Thyroid gland (tissue), 4 donors: ENCODE data around the gene CPB2. TPM values are rescaled to one million over a fixed set of nuclear protein-coding genes. Genes with fewer than 3 reads are reported as not detected.

ENCODE experiments used
- DNase-seq, 2 donors: peaks; one replicate each; pipeline ENCODE4 v3.0.0-alpha.2; 2019
- H3K27ac ChIP-seq, 3 donors: fragments of 200-600 bp; sonication (generic); 1 replicate in 2 of 3; 2 replicates in 1 of 3; pipeline ENCODE4 v1.5.1; 2016 to 2019; ENCODE audit warnings: mild to moderate bottlenecking in 1 of 3, moderate library complexity in 1 of 3
- H3K27me3 ChIP-seq: fragments of 200-600 bp; sonication (generic); one replicate; pipeline ENCODE4 v1.5.1; 2019
- H3K36me3 ChIP-seq, 2 donors: fragments of 200-600 bp; sonication (generic); one replicate each; pipeline ENCODE4 v1.5.1; 2016 to 2019
- H3K4me1 ChIP-seq, 2 donors: fragments of 200-600 bp; sonication (generic); one replicate each; pipeline ENCODE4 v1.5.1; 2017 to 2019
- H3K4me3 ChIP-seq, 3 donors: fragments of 200-600 bp; sonication (generic); replicated peaks in 1 of 3; 1 replicate in 2 of 3; 2 replicates in 1 of 3; pipeline ENCODE4 v1.5.1; 2016; ENCODE audit warnings: mild to moderate bottlenecking in 1 of 3
- H3K9me3 ChIP-seq: fragments of 200-600 bp; sonication (generic); one replicate; pipeline ENCODE4 v1.5.1; 2017
- CTCF ChIP-seq, 6 experiments: fragments of 200-600 bp in 3 of 6; fragments of 450-650 bp in 3 of 6; sonication (generic) in 3 of 6; IDR thresholded peaks; one replicate each; pipeline ENCODE4 v1.5.1; 2016 to 2019; ENCODE audit warnings: antibody characterized with exemption in 6 of 6, mild to moderate bottlenecking in 2 of 6, inconsistent platforms in 1 of 6, moderate library complexity in 1 of 6
- POLR2A ChIP-seq, 2 donors: fragments of 450-650 bp; IDR thresholded peaks; one replicate each; pipeline ENCODE4 v1.6.1; 2017; ENCODE audit warnings: antibody characterized with exemption in 2 of 2, mild to moderate bottlenecking in 2 of 2, moderate library complexity in 1 of 2
- WGBS, 2 donors: methylation state at CpG; one replicate each; pipeline ENCODE4 v1.1.5; 2017; 5-methylcytosine and 5-hydroxymethylcytosine counted together
- intact Hi-C: fragments of 100-400 bp; cut with DNase I; formaldehyde crosslinking; loops from one replicate; pipeline ENCODE4 v1.15.1; 2023
- total RNA-seq, 4 donors: library from RNA; depleted of rRNA; stranded (reverse); fragments of >200 nt; gene quantifications; one replicate each; pipeline ENCODE4 v1.2.3, GENCODE V29; 2016

The CPB2 gene
- total RNA-seq, 4 donors from 2014 or later, result 0.67 to 0.83 TPM; not detected in 2

- H3K4me3 ChIP-seq, result no peak overlapping the region
- no peak for DNase-seq
- intact Hi-C loops, result no loop called here
- no peaks in the 10 kb centered on the region for H3K27me3 ChIP-seq
- no peaks in the 10 kb centered on the region for H3K9me3 ChIP-seq
- H3K27ac ChIP-seq, result no peak overlapping the region
- TF ChIP-seq CTCF (IDR thresholded peaks at IDR 0.05) (no peak), POLR2A (IDR thresholded peaks at IDR 0.05) (no peak)
- no peaks in the 10 kb centered on the region for H3K4me1 ChIP-seq
- H3K36me3 ChIP-seq, result no peaks in the 10 kb centered on the region
These were observed 72.5 kb downstream of the CPB2 start for GRCh38 chr13:46032341-46032740.

GRCh38 chr13:46031581-46032263 is 73.1 kb downstream of the CPB2 start:
- Histone ChIP-seq H3K4me1 (no peaks in the 10 kb centered on the region), H3K36me3 (no peaks in the 10 kb centered on the region), H3K27me3 (no peaks in the 10 kb centered on the region), H3K4me3 (no peak overlapping the region), H3K27ac (no peak overlapping the region), H3K9me3 (no peaks in the 10 kb centered on the region)
- TF ChIP-seq CTCF (IDR thresholded peaks at IDR 0.05) (no peak), POLR2A (IDR thresholded peaks at IDR 0.05) (no peak)
- intact Hi-C loops, result no loop called here
- DNase-seq, result no peak
- 96 to 97% methylated on average over 4 of the region's 4 CpGs for WGBS, 2 donors

- 96 to 98% methylated on average over 4 of the region's 4 CpGs for WGBS, 2 donors
- no peaks in the 10 kb centered on the region for H3K4me1 ChIP-seq
- no peak overlapping the region for H3K27ac ChIP-seq
- H3K27me3 ChIP-seq, result no peaks in the 10 kb centered on the region
- peaks cover 0 to 3% of the 10 kb centered on the region in 2 donors for H3K36me3 ChIP-seq
- DNase-seq, result no peak
- no peak overlapping the region for H3K4me3 ChIP-seq
- intact Hi-C loops, result no loop called here
- H3K9me3 ChIP-seq, result no peaks in the 10 kb centered on the region
- TF ChIP-seq CTCF (IDR thresholded peaks at IDR 0.05), result no peak
- no peak for TF ChIP-seq POLR2A (IDR thresholded peaks at IDR 0.05)
These were observed 79.7 kb downstream of the CPB2 start for GRCh38 chr13:46025157-46025556.

GRCh38 chr13:46022481-46022880 is 82.4 kb downstream of the CPB2 start:
- H3K4me1 ChIP-seq, result no peaks in the 10 kb centered on the region
- TF ChIP-seq POLR2A (IDR thresholded peaks at IDR 0.05) (no peak), CTCF (IDR thresholded peaks at IDR 0.05) (no peak)
- H3K4me3 ChIP-seq, result no peak overlapping the region
- no peaks in the 10 kb centered on the region for H3K9me3 ChIP-seq
- H3K27ac ChIP-seq, result no peak overlapping the region
- DNase-seq, result no peak
- no peaks in the 10 kb centered on the region for H3K27me3 ChIP-seq
- 88 to 96% methylated on average over 2 of the region's 2 CpGs for WGBS, 2 donors
- intact Hi-C loops, result no loop called here
- peaks cover 7 to 15% of the 10 kb centered on the region in 2 donors for H3K36me3 ChIP-seq

- no peaks in the 10 kb centered on the region for H3K27me3 ChIP-seq
- no peaks in the 10 kb centered on the region for H3K9me3 ChIP-seq
- H3K4me3 ChIP-seq, result no peak overlapping the region
- H3K4me1 ChIP-seq, result no peaks in the 10 kb centered on the region
- H3K27ac ChIP-seq, result no peak overlapping the region
- TF ChIP-seq POLR2A (IDR thresholded peaks at IDR 0.05) (no peak), CTCF (IDR thresholded peaks at IDR 0.05) (no peak)
- intact Hi-C loops, result no loop called here
- H3K36me3 ChIP-seq, result peaks cover 7 to 25% of the 10 kb centered on the region in 2 donors
- DNase-seq, result no peak
These were observed 88.6 kb downstream of the CPB2 start for GRCh38 chr13:46016216-46016615.
